HUES64 (cell line): ENCODE results near the gene PTPRN2.

Experiments used
- H3K27ac ChIP-seq: 2 replicates; pipeline ENCODE4 v1.7.0; 2013; ENCODE audit warnings: low read depth, low read length, inconsistent platforms
- H3K27me3 ChIP-seq: 2 replicates; pipeline ENCODE4 v1.6.1; 2013; ENCODE audit warnings: mild to moderate bottlenecking, low read length; ENCODE audit not compliant: insufficient read depth
- H3K36me3 ChIP-seq: 2 replicates; pipeline ENCODE4 v1.6.1; 2013; ENCODE audit warnings: mild to moderate bottlenecking, low read length; ENCODE audit not compliant: insufficient read depth
- H3K4me1 ChIP-seq: 2 replicates; pipeline ENCODE4 v1.6.1; 2013; ENCODE audit warnings: mild to moderate bottlenecking, low read length, moderate library complexity; ENCODE audit not compliant: insufficient read depth
- H3K4me3 ChIP-seq: 2 replicates; pipeline ENCODE4 v1.5.1; 2013; ENCODE audit warnings: mild to moderate bottlenecking, low read length, moderate library complexity
- H3K9ac ChIP-seq: 2 replicates; pipeline ENCODE4 v1.6.1; 2013; ENCODE audit warnings: mild to moderate bottlenecking, low read depth, low read length
- H3K9me3 ChIP-seq: 2 replicates; pipeline ENCODE4 v1.6.1; 2013; ENCODE audit warnings: low read depth, low read length; ENCODE audit not compliant: insufficient read depth
- WGBS: fragments of 150-250, 120-280 bp; methylation state at CpG from one replicate; pipeline ENCODE4 v1.1.7; 2013; ENCODE audit warnings: missing lambda C conversion rate; 5-methylcytosine and 5-hydroxymethylcytosine counted together

The PTPRN2 gene

DNA sequence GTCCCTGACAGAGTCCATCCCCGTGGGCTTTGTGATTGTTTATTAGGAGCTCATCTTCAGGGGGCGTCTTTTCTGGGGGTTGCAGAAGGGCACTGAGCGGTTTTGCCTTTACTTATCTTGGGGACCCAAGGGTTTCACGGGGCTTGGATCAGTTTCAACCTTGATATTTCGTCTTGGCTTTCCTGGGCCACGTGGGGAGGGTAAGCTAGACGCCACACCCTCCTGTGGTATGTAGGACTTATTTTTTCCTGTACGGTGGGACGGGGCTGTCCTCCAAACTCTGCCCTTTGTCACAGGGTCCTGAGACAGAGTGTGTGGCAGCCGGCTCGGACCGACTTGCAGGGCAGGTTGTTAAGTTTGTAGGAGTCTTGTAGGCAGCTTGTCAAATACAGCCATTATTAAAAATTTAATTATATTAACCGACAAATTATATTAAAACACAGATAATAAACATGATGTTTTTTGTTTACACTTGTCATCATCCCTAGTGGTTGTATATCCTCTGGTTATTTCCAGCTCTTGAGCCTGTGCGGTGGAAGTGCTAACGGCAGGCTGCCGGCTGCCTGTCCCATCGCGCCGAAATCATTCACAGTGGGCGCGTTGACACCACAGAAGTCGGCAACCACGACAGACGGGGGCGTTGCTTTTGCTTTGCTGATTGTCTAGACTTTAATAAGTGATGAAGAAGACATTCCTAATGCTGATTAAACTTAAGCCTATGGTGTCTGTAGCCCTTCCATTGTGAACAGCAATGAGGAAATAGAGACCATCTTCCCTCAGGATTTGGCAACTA is 1057.7 kb downstream of the PTPRN2 start:
- no peak overlapping the region for H3K27ac ChIP-seq
- no peaks in the 10 kb centered on the region for H3K4me1 ChIP-seq
- H3K4me3 ChIP-seq = no peak overlapping the region
- WGBS = 70% methylated on average over 24 of the region's 25 CpGs
- no peak overlapping the region for H3K9ac ChIP-seq
- no peaks in the 10 kb centered on the region for H3K27me3 ChIP-seq
- peaks cover 92% of the 10 kb centered on the region for H3K9me3 ChIP-seq
- no peaks in the 10 kb centered on the region for H3K36me3 ChIP-seq

GRCh38 chr7:157528785-157529341 is 1058.8 kb downstream of the PTPRN2 start:
- WGBS = 76% methylated on average over 19 of the region's 19 CpGs
- H3K27me3 ChIP-seq = no peaks in the 10 kb centered on the region
- H3K27ac ChIP-seq = no peak overlapping the region
- H3K9ac ChIP-seq = no peak overlapping the region
- H3K9me3 ChIP-seq = peaks cover 92% of the 10 kb centered on the region
- no peaks in the 10 kb centered on the region for H3K36me3 ChIP-seq
- no peaks in the 10 kb centered on the region for H3K4me1 ChIP-seq
- no peak overlapping the region for H3K4me3 ChIP-seq

GRCh38 chr7:157527686-157528085 is 1059.9 kb downstream of the PTPRN2 start:
- 85% methylated on average over 19 of the region's 19 CpGs for WGBS
- no peaks in the 10 kb centered on the region for H3K27me3 ChIP-seq
- no peak overlapping the region for H3K4me3 ChIP-seq
- no peak overlapping the region for H3K27ac ChIP-seq
- no peak overlapping the region for H3K9ac ChIP-seq
- no peaks in the 10 kb centered on the region for H3K4me1 ChIP-seq
- no peaks in the 10 kb centered on the region for H3K36me3 ChIP-seq
- peaks cover 92% of the 10 kb centered on the region for H3K9me3 ChIP-seq

- no peaks in the 10 kb centered on the region for H3K27me3 ChIP-seq
Observed at GRCh38 chr7:157526913-157527634, 1060.5 kb downstream of the PTPRN2 start.

DNA sequence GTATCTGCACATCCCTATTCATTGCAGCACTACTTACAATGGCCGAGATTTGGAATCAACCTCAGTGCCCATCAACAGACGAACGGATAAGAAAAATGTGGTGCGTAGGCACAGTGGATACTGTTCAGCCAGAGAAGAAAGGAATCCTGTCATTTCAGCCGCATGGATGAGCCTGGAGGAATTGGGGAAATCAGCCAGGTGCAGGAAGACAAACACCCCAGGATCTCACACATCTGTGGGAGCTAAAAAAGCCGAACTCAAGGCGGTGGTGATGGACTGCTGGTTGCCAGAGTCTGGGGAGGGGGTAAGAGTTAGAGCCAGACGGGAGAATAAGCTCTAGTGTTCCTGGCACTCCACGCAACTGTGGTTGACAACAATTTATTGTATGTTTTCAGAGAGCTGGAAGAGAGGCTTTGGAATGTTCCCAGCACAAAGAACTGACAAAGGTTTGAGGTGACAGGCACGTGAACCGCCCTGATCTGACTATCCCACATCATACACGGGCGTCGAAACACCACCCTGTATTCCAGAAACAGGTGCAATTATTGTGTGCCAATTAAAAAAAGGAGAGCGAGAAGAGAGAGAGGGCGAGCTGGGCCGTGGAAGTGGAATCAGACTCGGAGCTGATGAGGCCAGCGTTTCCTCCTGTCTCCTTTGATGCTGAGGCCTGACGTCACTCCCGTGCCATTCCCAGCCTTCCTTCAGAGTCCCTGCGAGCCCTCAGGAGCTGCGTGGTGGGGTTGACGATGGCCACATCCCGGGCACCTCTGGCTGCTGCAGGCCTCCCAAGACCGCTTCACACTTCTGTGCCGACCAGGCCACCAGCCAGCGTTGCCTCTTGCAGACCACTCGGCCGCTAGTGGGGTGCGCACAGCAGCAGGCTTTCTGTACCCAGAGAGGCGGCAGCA is 1061.4 kb downstream of the PTPRN2 start:
- Histone ChIP-seq H3K9me3 (peaks cover 92% of the 10 kb centered on the region), H3K4me3 (no peak overlapping the region), H3K4me1 (no peaks in the 10 kb centered on the region), H3K27ac (no peak overlapping the region), H3K27me3 (no peaks in the 10 kb centered on the region), H3K9ac (no peak overlapping the region), H3K36me3 (no peaks in the 10 kb centered on the region)
- WGBS = 86% methylated on average over 32 of the region's 32 CpGs

More at GRCh38 chr7:157526913-157527634, 1060.5 kb downstream of the PTPRN2 start:
- Histone ChIP-seq H3K9me3 (peaks cover 92% of the 10 kb centered on the region), H3K9ac (no peak overlapping the region), H3K36me3 (no peaks in the 10 kb centered on the region), H3K4me3 (no peak overlapping the region), H3K27ac (no peak overlapping the region), H3K4me1 (no peaks in the 10 kb centered on the region)
- WGBS = 75% methylated on average over 23 of the region's 23 CpGs

GRCh38 chr7:157525491-157525915 is 1062.1 kb downstream of the PTPRN2 start:
- Histone ChIP-seq H3K4me3 (no peak overlapping the region), H3K4me1 (no peaks in the 10 kb centered on the region), H3K9me3 (peaks cover 93% of the 10 kb centered on the region), H3K27ac (no peak overlapping the region), H3K9ac (no peak overlapping the region), H3K36me3 (no peaks in the 10 kb centered on the region), H3K27me3 (no peaks in the 10 kb centered on the region)
- WGBS = 89% methylated on average over 23 of the region's 23 CpGs

GRCh38 chr7:157524731-157525130 is 1062.9 kb downstream of the PTPRN2 start:
- WGBS = 84% methylated on average over 1 of the region's 1 CpG
- no peaks in the 10 kb centered on the region for H3K27me3 ChIP-seq

GRCh38 chr7:157523766-157524421 is 1063.7 kb downstream of the PTPRN2 start:
- H3K4me1 ChIP-seq = no peaks in the 10 kb centered on the region
- H3K9me3 ChIP-seq = peaks cover 88% of the 10 kb centered on the region
- H3K9ac ChIP-seq = no peak overlapping the region
- 77% methylated on average over 20 of the region's 20 CpGs for WGBS
- H3K4me3 ChIP-seq = no peak overlapping the region
- H3K27ac ChIP-seq = no peak overlapping the region
- H3K27me3 ChIP-seq = no peaks in the 10 kb centered on the region
- H3K36me3 ChIP-seq = no peaks in the 10 kb centered on the region

More at GRCh38 chr7:157524731-157525130, 1062.9 kb downstream of the PTPRN2 start:
- H3K36me3 ChIP-seq = no peaks in the 10 kb centered on the region
- peaks cover 88% of the 10 kb centered on the region for H3K9me3 ChIP-seq
- no peaks in the 10 kb centered on the region for H3K4me1 ChIP-seq
- H3K9ac ChIP-seq = no peak overlapping the region
- H3K27ac ChIP-seq = no peak overlapping the region
- H3K4me3 ChIP-seq = no peak overlapping the region

GRCh38 chr7:157523371-157523765 is 1064.3 kb downstream of the PTPRN2 start:
- H3K36me3 ChIP-seq = no peaks in the 10 kb centered on the region
- no peaks in the 10 kb centered on the region for H3K4me1 ChIP-seq
- no peaks in the 10 kb centered on the region for H3K27me3 ChIP-seq
- no peak overlapping the region for H3K4me3 ChIP-seq
- H3K27ac ChIP-seq = no peak overlapping the region
- peaks cover 88% of the 10 kb centered on the region for H3K9me3 ChIP-seq
- no peak overlapping the region for H3K9ac ChIP-seq
- 85% methylated on average over 13 of the region's 13 CpGs for WGBS

GRCh38 chr7:157522954-157523353 is 1064.7 kb downstream of the PTPRN2 start:
- WGBS = 71% methylated on average over 9 of the region's 9 CpGs
- Histone ChIP-seq H3K9ac (no peak overlapping the region), H3K36me3 (no peaks in the 10 kb centered on the region), H3K27me3 (no peaks in the 10 kb centered on the region), H3K27ac (no peak overlapping the region), H3K4me1 (no peaks in the 10 kb centered on the region), H3K9me3 (peaks cover 88% of the 10 kb centered on the region), H3K4me3 (no peak overlapping the region)
